ENCODE data around the gene SMTN. TPM values are rescaled to one million over a fixed set of nuclear protein-coding genes. Genes with fewer than 3 reads are reported as not detected.

SMTN gene
- total and polyA plus RNA-seq, 10 of the 15 experiments (the other 5 are each of a cell fraction or from before 2014, with no cell fraction given) = 0.92 to 21.9 (median 4.8) TPM

DNA sequence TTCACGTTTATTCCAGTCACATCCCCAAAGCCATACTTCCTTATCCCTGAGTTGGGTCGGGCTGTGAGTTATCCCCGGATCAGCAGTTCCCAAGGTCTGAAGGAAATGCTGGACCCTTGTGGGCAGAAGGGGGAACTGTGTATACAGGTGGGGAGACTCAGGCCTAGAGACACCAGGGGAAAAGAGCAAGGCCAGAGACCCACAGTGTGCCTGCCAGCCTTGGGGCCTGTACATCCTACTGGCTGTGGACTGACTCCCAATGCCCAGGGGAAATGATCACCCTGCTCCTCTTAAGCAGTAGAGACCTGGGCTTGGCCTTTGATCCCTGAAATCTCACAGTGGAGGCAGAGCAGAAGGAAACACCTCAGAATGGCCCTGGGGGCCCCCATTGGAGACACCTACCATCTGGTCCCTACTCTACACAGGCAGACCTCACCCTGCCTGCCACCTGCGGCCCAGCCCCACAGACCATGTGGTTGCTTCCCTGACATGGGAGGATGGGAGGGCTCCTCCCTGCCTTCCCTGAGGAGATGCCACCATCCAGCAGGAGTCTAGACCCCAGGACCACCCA lies 25.0 kb downstream of the SMTN start:
- TF ChIP-seq BCL11A (IDR thresholded peaks at IDR 0.05; ENCODE audit: low read depth, low read length) (no peak), CREB1 (IDR thresholded peaks at IDR 0.05; ENCODE audit: low read depth) (no peak)
- Histone ChIP-seq H3K27me3 (replicated peaks in 1 of 2; ENCODE audit: control insufficient read depth in 2 of 2, insufficient read depth in 2 of 2, low read length in 1 of 2) (no peaks in the 10 kb centered on the region), H3K9ac (ENCODE audit: control insufficient read depth, insufficient read depth, low read length) (no peak overlapping the region), H3K27ac (ENCODE audit: control insufficient read depth, insufficient read depth) (no peak overlapping the region), H3K36me3 (ENCODE audit: control insufficient read depth in 2 of 2, insufficient read depth in 2 of 2, low read length in 1 of 2) (no peaks in the 10 kb centered on the region), H4K20me1 (ENCODE audit: control insufficient read depth, insufficient read depth) (no peaks in the 10 kb centered on the region), H3K79me2 (ENCODE audit: control insufficient read depth, insufficient read depth, low read length) (no peaks in the 10 kb centered on the region), H3K9me3 (replicated peaks; ENCODE audit: control insufficient read depth, insufficient read depth, low read length) (no peaks in the 10 kb centered on the region), H2AFZ (ENCODE audit: control insufficient read depth, low read depth, low read length) (no peak overlapping the region), H3K4me1 (ENCODE audit: control insufficient read depth, insufficient read depth, low read length) (no peaks in the 10 kb centered on the region; the same call in 1 of the 2 replicates), H3K4me3 (no peak overlapping the region), H3K4me2 (ENCODE audit: control insufficient read depth, insufficient read depth) (no peak overlapping the region)
- intact Hi-C loops (cut with micrococcal nuclease; ENCODE audit: unreplicated experiment) = loop anchor here (5.0 kb wide), 1 partner anchor 166 kb away; no protein-coding TSS in a partner anchor
- WGBS (ENCODE audit: insufficient coverage, insufficient replicate concordance, low lambda C conversion rate, missing lambda C conversion rate) = 67% methylated on average over 4 of the region's 4 CpGs
- RAD21 ChIA-PET (ENCODE audit: unreplicated experiment) = no interaction called here
- in situ Hi-C loops (cut with MboI) = no loop called here
- POLR2A ChIA-PET = no interaction called here
- BruUV-seq (replicated peaks) = no TSS peak
- DNase-seq (ENCODE audit: low read depth, low spot score) (no peak), ATAC-seq (no peak), FAIRE-seq (no peak)
- CTCF ChIA-PET = interaction anchor here (2.6 to 3.4 kb wide), 2 partner anchors 22 to 167 kb away, joined by 12 to 15 read pairs; no protein-coding TSS in a partner anchor
- SMC1A ChIA-PET (ENCODE audit: uncharacterized antibody, unreplicated experiment) = no interaction called here

DNA sequence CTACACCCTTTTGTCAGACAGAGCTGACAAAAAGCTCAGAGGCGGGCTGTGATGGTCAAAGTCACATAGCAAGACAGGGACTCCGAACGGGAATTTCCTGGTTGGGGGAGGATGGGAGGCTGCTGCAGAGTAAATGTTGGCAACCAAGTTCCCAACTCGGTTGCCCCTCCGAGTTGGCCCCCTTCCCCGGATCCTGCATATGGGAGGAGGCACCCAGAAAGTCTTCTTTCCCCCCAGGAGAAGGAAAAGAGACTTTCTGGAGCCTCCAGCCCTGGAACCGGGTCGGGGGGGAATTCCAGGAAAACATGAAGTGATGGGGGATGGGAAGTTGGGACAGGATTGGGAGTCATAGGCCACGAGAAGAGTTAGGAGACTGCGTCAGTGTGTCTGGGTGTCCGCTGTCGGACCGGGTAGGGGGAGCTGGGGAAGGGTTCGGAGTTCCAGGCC lies 25.6 kb downstream of the SMTN start:
- CTCF ChIA-PET = interaction anchor here (0.8 to 3.4 kb wide), 6 partner anchors 22 to 166 kb away, joined by 3 to 19 read pairs (median 8); no protein-coding TSS in a partner anchor
- no TSS peak for BruUV-seq (replicated peaks)
- no peak overlapping the region for H3K4me3 ChIP-seq

More for the DNA sequence above, 25.6 kb downstream of the SMTN start:
- Histone ChIP-seq H3K4me2 (ENCODE audit: control insufficient read depth, insufficient read depth) (peak overlapping the region; percentile 83; the same call in 1 of the 2 replicates), H3K4me1 (ENCODE audit: control insufficient read depth, insufficient read depth, low read length) (no peaks in the 10 kb centered on the region; the same call in 1 of the 2 replicates), H3K27me3 (replicated peaks in 1 of 2; ENCODE audit: control insufficient read depth in 2 of 2, insufficient read depth in 2 of 2, low read length in 1 of 2) (no peaks in the 10 kb centered on the region), H3K9ac (ENCODE audit: control insufficient read depth, insufficient read depth, low read length) (peak overlapping the region; percentile 51; the same call in 1 of the 2 replicates), H3K79me2 (ENCODE audit: control insufficient read depth, insufficient read depth, low read length) (no peaks in the 10 kb centered on the region), H2AFZ (ENCODE audit: control insufficient read depth, low read depth, low read length) (no peak overlapping the region; the same call in 1 of the 2 replicates), H3K27ac (ENCODE audit: control insufficient read depth, insufficient read depth) (no peak overlapping the region), H3K9me3 (replicated peaks; ENCODE audit: control insufficient read depth, insufficient read depth, low read length) (no peaks in the 10 kb centered on the region), H4K20me1 (ENCODE audit: control insufficient read depth, insufficient read depth) (no peaks in the 10 kb centered on the region), H3K36me3 (ENCODE audit: control insufficient read depth in 2 of 2, insufficient read depth in 2 of 2, low read length in 1 of 2) (no peaks in the 10 kb centered on the region)
- ChIA-PET POLR2A (no interaction called here), RAD21 (ENCODE audit: unreplicated experiment) (interaction anchor here (0.6 to 2.1 kb wide), 3 partner anchors 21 to 107 kb away, joined by 3 to 6 read pairs (median 3); no protein-coding TSS in a partner anchor), SMC1A (ENCODE audit: uncharacterized antibody, unreplicated experiment) (interaction anchor here (1.0 kb wide), 1 partner anchor 125 kb away, joined by 3 read pairs; no protein-coding TSS in a partner anchor)
- FAIRE-seq (no peak), ATAC-seq (no peak), DNase-seq (ENCODE audit: low read depth, low spot score) (no peak)
- intact Hi-C loops (cut with micrococcal nuclease; ENCODE audit: unreplicated experiment) (loop anchor here (5.0 kb wide), 1 partner anchor 166 kb away; no protein-coding TSS in a partner anchor), in situ Hi-C loops (cut with MboI) (no loop called here)
- WGBS (ENCODE audit: insufficient coverage, insufficient replicate concordance, low lambda C conversion rate, missing lambda C conversion rate) = 85% methylated on average over 14 of the region's 14 CpGs
- TF ChIP-seq RCOR1 (conservative IDR thresholded peaks at IDR 0.05; ENCODE audit: low read depth, low read length) (no peak), SPI1 (IDR thresholded peaks at IDR 0.05; ENCODE audit: borderline replicate concordance, insufficient read depth, low read depth, low read length) (no peak), MTA3 (IDR thresholded peaks at IDR 0.05; ENCODE audit: borderline replicate concordance, low read length) (no peak), SMAD5 (IDR thresholded peaks at IDR 0.05; ENCODE audit: low read depth) (no peak), MYB (IDR thresholded peaks at IDR 0.05; ENCODE audit: borderline replicate concordance, low read depth, low read length) (no peak), SMARCA5 (IDR thresholded peaks at IDR 0.05) (no peak)
- TF ChIP-seq, protein P1, sequence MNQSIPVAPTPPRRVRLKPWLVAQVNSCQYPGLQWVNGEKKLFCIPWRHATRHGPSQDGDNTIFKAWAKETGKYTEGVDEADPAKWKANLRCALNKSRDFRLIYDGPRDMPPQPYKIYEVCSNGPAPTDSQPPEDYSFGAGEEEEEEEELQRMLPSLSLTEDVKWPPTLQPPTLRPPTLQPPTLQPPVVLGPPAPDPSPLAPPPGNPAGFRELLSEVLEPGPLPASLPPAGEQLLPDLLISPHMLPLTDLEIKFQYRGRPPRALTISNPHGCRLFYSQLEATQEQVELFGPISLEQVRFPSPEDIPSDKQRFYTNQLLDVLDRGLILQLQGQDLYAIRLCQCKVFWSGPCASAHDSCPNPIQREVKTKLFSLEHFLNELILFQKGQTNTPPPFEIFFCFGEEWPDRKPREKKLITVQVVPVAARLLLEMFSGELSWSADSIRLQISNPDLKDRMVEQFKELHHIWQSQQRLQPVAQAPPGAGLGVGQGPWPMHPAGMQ (IDR thresholded peaks at IDR 0.05; ENCODE audit: borderline replicate concordance) = no peak
- TF ChIP-seq, protein P2, sequence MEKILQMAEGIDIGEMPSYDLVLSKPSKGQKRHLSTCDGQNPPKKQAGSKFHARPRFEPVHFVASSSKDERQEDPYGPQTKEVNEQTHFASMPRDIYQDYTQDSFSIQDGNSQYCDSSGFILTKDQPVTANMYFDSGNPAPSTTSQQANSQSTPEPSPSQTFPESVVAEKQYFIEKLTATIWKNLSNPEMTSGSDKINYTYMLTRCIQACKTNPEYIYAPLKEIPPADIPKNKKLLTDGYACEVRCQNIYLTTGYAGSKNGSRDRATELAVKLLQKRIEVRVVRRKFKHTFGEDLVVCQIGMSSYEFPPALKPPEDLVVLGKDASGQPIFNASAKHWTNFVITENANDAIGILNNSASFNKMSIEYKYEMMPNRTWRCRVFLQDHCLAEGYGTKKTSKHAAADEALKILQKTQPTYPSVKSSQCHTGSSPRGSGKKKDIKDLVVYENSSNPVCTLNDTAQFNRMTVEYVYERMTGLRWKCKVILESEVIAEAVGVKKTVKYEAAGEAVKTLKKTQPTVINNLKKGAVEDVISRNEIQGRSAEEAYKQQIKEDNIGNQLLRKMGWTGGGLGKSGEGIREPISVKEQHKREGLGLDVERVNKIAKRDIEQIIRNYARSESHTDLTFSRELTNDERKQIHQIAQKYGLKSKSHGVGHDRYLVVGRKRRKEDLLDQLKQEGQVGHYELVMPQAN (conservative IDR thresholded peaks at IDR 0.05) = no peak
